Testis (tissue), 3 donors: ENCODE data around the gene RTP1. TPM values are rescaled to one million over a fixed set of nuclear protein-coding genes. Genes with fewer than 3 reads are reported as not detected.
"Not testable (repeated sequence)": the region's sequence is repeated elsewhere in the genome, so short reads cannot be mapped to it uniquely, and the experiment has no call there.

Experiments used
- DNase-seq: peaks from one replicate; pipeline ENCODE4 v3.0.0-alpha.2; 2019
- H3K27ac ChIP-seq, 2 donors: fragments of 200-600 bp; sonication (generic); one replicate each; pipeline ENCODE4 v1.5.1; 2019
- H3K27me3 ChIP-seq: fragments of 200-600 bp; sonication (generic); one replicate; pipeline ENCODE4 v1.5.1; 2019
- H3K36me3 ChIP-seq: fragments of 200-600 bp; sonication (generic); one replicate; pipeline ENCODE4 v1.5.1; 2017; ENCODE audit warnings: low read depth; ENCODE audit errors: missing control alignments
- H3K4me1 ChIP-seq: fragments of 200-600 bp; sonication (generic); one replicate; pipeline ENCODE4 v1.5.1; 2019
- H3K4me3 ChIP-seq, 2 donors: fragments of 200-600 bp; sonication (generic); one replicate each; pipeline ENCODE4 v1.5.1; 2017 to 2019
- H3K9me3 ChIP-seq: fragments of 200-600 bp; sonication (generic); one replicate; pipeline ENCODE4 v1.5.1; 2017
- POLR2A ChIP-seq: fragments of 450-650 bp; IDR thresholded peaks from one replicate; pipeline ENCODE4 v1.6.1; 2017; ENCODE audit warnings: antibody characterized with exemption, mild to moderate bottlenecking, moderate library complexity
- WGBS, 2 donors: methylation state at CpG; one replicate each; pipeline ENCODE4 v1.1.5; 2018; 5-methylcytosine and 5-hydroxymethylcytosine counted together
- intact Hi-C: fragments of 100-400 bp; cut with DNase I; formaldehyde crosslinking; loops from one replicate; pipeline ENCODE4 v1.15.1; 2023; ENCODE audit warnings: low total_unique reads
- polyA plus RNA-seq: library from polyadenylated mRNA; stranded (reverse); fragments of 350-450 nt; fragmentation: Illumina TruSeq; extraction: RNeasy Lipid Tissue Mini Kit (QIAGEN cat#74804); gene quantifications from one replicate; pipeline ENCODE4 v1.2.3, GENCODE V29; 2014; ENCODE audit warnings: low read depth, low replicate concordance; ENCODE audit not compliant: insufficient read depth
- total RNA-seq, 2 donors: library from RNA; depleted of rRNA; stranded (reverse); fragments of >200 nt; gene quantifications; one replicate each; pipeline ENCODE4 v1.2.3, GENCODE V29; 2016
- TF ChIP-seq, protein P1 (sequence below), 3 experiments: fragments of 450-650 bp in 2 of 3; fragments of 200-600 bp in 1 of 3; sonication (generic) in 1 of 3; IDR thresholded peaks; one replicate each; pipeline ENCODE4 v1.5.1; 2016 to 2019; ENCODE audit warnings: antibody characterized with exemption in 3 of 3, mild to moderate bottlenecking in 2 of 3, moderate library complexity in 1 of 3

Gene RTP1
- total and polyA plus RNA-seq, 3 donors from 2014 or later = 0.59 to 0.94 (median 0.93) TPM

DNA sequence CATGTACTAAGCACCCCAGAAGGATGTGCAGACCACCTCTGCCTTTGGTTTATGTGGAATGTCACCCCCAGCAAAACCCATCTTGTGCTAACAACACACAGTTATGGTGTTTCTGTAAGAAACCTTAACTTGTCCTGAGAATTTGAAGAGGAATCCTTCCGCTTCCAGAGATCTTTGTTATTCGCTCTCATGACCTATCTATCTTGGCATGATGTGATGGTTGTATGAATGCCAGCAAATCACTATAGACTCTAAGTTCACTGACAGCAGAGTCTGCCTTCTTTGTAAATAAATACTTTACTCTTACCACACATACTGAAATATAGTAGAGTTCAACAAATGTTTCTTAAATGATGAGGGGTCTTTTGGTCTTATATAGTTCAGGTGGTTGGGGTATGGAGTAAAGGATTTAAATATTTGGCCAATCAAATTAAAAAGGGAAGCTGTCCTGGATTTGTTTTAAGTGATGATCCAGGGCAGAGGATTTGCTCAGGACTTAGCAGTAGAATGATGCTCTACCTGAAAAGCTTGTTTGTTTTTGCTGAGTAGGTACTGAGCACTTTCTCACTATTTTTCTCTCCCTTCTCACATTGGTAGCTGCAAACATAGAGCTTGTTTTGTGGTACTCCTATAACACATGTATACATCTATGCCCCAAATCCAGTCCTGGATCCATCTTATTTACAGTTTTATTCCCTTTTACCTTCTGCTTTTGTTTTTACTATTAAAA, 27.9 kb upstream of the RTP1 start:
- H3K4me3 ChIP-seq = no peak overlapping the region
- intact Hi-C loops = loop anchor here (10.0 kb wide), 1 partner anchor 315 kb away; no protein-coding TSS in a partner anchor
- no peak overlapping the region for H3K27ac ChIP-seq
- H3K9me3 ChIP-seq = no peaks in the 10 kb centered on the region
- H3K27me3 ChIP-seq = no peaks in the 10 kb centered on the region
- DNase-seq = no peak
- H3K36me3 ChIP-seq = no peaks in the 10 kb centered on the region
- TF ChIP-seq, protein P1, sequence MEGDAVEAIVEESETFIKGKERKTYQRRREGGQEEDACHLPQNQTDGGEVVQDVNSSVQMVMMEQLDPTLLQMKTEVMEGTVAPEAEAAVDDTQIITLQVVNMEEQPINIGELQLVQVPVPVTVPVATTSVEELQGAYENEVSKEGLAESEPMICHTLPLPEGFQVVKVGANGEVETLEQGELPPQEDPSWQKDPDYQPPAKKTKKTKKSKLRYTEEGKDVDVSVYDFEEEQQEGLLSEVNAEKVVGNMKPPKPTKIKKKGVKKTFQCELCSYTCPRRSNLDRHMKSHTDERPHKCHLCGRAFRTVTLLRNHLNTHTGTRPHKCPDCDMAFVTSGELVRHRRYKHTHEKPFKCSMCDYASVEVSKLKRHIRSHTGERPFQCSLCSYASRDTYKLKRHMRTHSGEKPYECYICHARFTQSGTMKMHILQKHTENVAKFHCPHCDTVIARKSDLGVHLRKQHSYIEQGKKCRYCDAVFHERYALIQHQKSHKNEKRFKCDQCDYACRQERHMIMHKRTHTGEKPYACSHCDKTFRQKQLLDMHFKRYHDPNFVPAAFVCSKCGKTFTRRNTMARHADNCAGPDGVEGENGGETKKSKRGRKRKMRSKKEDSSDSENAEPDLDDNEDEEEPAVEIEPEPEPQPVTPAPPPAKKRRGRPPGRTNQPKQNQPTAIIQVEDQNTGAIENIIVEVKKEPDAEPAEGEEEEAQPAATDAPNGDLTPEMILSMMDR (IDR thresholded peaks at IDR 0.05) = no peak
- no peak for TF ChIP-seq POLR2A
- 83 to 85% methylated on average over 2 of the region's 2 CpGs for WGBS, 2 donors
- H3K4me1 ChIP-seq = no peaks in the 10 kb centered on the region

DNA sequence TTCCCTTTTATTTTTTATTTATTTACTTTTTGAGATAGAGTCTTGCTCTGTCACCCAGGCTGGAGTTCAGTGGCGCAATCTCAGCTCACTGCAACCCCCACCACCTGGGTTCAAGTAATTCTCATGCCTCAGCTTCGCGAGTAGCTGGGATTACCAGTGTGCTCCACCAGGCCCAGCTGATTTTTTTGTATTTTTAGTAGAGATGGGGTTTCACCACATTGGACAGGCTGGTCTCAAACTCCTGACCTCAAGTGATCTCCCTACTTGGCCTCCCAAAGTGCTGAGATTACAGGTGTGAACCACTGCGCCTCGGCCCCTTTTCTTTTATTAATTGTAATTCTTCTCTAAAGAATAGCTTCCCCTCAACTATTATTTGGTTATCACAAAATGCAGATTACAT, 26.4 kb upstream of the RTP1 start:
- H3K4me3 ChIP-seq, DNase-seq, H3K9me3 ChIP-seq, intact Hi-C loops, H3K4me1 ChIP-seq, H3K27me3 ChIP-seq, H3K36me3 ChIP-seq, H3K27ac ChIP-seq: not testable (repeated sequence)
- WGBS, 2 donors = 91 to 95% methylated on average over 5 of the region's 5 CpGs

- TF ChIP-seq, protein P1 (IDR thresholded peaks at IDR 0.05) = no peak
- no peak for TF ChIP-seq POLR2A
- Histone ChIP-seq H3K36me3 (no peaks in the 10 kb centered on the region), H3K9me3 (no peaks in the 10 kb centered on the region), H3K27ac (no peak overlapping the region), H3K4me1 (no peaks in the 10 kb centered on the region), H3K27me3 (no peaks in the 10 kb centered on the region), H3K4me3 (no peak overlapping the region)
- intact Hi-C loops = no loop called here
- WGBS, 2 donors = 87 to 93% methylated on average over 2 of the region's 2 CpGs
- no peak for DNase-seq
These were observed 24.4 kb upstream of the RTP1 start for GRCh38 chr3:187172929-187173328.

- H3K4me1 ChIP-seq = no peaks in the 10 kb centered on the region
- H3K4me3 ChIP-seq = no peak overlapping the region
- no peak for DNase-seq
- WGBS, 2 donors = 85 to 93% methylated on average over 7 of the region's 7 CpGs
- H3K27me3 ChIP-seq = no peaks in the 10 kb centered on the region
- intact Hi-C loops = no loop called here
- no peak overlapping the region for H3K27ac ChIP-seq
- TF ChIP-seq, protein P1 (IDR thresholded peaks at IDR 0.05) = no peak
- no peak for TF ChIP-seq POLR2A
- no peaks in the 10 kb centered on the region for H3K9me3 ChIP-seq
- H3K36me3 ChIP-seq = no peaks in the 10 kb centered on the region
These were observed 15.7 kb upstream of the RTP1 start for GRCh38 chr3:187181454-187182170.

- Histone ChIP-seq H3K9me3 (no peaks in the 10 kb centered on the region), H3K27ac (no peak overlapping the region), H3K36me3 (no peaks in the 10 kb centered on the region), H3K4me1 (no peaks in the 10 kb centered on the region), H3K4me3 (no peak overlapping the region), H3K27me3 (no peaks in the 10 kb centered on the region)
- intact Hi-C loops = no loop called here
- DNase-seq = no peak
- WGBS, 2 donors = 62 to 73% methylated on average over 7 of the region's 7 CpGs
- TF ChIP-seq, protein P1 (IDR thresholded peaks at IDR 0.05) = no peak
These were observed 13.9 kb upstream of the RTP1 start for GRCh38 chr3:187183210-187183862.
